Activated CD8-positive, alpha-beta memory T cell treated with anti-CD3 and anti-CD28 coated beads for 48 hours (primary cell): ENCODE results near the gene ADRM1.

Source experiments
- DNase-seq, 3 experiments: peaks; one replicate each; pipeline ENCODE4 v3.0.0-alpha.2; 2020; ENCODE audit warnings: low read depth in 2 of 3, low spot score in 2 of 3

ADRM1 gene

DNA sequence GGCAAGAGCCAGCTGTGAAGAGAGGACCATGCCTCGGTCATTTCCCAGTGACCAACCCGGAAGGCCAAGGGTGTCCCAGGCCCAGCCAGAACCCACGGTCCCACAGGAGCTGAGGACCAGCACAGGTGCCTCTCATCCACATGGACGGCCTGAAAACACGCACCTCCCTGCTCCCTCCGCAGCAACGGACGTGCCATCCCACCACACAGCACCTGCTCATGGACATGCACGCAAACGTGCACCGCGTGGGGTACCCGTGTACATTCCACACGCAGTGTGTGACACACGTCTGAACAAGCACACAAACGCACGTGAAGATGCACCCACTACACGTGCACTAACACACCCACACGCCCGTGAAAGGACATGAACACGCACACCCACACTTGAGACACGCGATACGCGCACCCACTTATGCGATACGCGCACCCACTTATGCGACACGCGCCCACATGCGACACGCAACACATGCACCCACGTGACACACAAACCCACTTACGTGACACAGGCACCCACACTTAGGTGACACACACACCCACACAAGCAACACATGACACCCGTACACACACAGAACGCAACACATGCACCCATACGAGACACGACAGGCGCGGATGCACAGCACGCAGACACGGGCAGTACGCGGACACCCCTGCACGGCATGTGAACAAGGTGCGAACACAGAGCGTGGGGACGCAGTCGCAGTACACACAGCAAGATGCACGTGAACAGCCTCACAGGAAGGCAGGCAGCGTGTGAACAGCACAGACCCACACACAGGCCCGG, 34.2 kb downstream of the ADRM1 start:
- DNase-seq: no peak

DNA sequence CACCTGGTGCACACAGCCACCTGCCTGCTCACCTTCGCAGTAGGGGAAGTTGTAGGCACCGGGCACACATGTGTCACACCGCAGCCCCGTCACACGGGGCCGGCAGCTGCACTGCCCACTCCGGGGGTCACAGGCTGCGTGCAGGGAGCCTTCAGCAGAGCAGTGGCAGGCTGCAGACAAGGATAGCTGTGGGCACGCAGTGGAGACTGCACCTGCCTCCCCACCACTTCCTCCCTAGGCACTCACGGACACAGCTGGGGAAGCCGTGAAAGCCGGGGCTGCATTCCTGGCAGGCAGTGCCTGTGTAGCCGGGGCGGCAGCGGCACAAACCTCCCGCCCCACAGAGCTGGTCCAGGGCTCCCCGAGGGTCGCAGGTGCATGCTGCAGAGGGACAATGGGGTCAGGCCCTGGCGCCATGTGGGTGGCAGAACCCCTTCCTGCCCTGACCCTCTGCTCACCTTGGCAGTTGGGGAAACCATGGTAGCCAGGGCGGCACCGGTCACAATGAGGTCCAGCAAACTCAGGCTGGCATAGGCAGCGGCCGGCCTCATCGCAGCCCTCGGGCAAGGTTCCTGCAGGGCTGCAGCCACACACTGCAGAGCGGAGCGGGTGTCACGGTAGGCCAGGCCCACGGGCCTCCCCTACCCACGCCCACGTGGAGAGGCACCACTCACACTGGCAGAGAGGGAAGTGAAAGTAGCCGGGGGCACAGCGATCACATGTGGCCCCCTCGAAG, 34.9 kb downstream of the ADRM1 start:
- DNase-seq: no peak

DNA sequence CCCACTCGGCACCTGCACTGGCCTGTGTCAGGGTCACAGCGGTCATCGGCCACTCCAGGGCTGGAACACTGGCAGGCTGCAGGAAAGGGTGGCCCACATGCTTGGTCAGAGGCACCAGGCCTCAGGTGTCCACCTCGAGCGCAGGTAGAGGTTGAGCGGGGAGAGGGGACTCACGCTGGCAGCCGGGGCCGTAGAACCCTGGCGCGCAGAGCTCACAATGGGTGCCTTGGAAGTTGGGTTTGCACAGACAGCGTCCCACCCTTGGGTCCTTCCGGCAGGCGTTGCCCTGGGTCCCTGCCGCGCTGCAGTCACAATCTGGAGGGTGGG, 35.5 kb downstream of the ADRM1 start:
- DNase-seq: no peak

DNA sequence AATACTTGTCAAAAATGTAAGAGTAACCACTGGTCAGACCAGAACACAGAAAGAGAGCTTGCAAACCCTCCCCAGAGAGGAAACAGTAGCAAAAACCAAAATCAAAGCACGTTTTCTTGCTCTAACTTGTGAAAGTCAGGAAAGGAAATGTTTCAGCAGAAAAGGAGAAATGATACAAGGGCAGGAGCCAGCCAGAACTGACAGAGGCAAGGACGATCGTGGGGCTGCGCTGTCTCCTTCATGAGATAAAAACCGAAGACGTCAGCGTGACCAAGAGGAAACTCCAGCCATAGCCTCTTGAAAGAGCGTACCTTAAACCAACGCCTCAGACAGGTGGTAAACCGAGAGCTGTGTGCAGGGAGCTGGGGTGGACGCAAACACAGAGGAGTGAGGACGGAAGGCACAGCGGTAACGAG, 36.9 kb downstream of the ADRM1 start:
- DNase-seq: no peak

DNA sequence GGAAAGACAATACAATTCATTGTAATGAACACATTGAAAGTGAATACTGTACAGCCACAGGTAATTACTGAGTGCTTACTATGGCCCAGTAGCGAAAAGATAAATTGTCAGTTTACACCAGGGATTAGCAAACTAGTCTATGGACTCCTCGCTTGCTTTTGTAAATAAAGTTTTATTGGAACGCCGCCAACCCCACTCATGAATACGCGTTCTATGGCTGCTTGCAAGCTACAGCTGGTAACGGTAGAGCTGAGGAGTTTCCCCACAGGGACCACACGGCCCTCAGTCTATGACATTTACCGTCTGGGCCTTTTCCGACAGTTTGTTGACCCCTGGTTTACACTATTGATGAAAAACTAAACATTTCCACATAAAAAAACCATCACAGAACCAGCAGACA, 40.1 kb downstream of the ADRM1 start:
- no peak for DNase-seq

DNA sequence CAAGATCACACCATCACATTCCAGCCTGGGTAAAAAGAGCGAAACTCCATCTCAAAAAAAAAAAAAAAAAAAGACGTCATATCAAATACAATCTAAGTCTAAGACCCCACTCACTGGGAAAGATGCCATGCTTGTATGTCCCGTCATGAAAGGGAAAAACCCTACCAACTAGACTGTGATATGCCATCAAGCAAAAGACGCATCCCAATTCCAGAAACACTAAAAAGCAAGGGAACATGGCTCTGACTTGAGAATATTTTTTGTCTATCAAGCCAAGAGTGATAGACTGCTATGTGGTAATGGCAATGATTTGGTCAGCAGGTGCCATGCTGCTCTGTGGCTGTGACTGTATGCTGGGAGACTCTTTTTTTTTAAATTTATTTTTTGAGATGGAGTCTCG, 41.3 kb downstream of the ADRM1 start:
- no peak for DNase-seq

DNA sequence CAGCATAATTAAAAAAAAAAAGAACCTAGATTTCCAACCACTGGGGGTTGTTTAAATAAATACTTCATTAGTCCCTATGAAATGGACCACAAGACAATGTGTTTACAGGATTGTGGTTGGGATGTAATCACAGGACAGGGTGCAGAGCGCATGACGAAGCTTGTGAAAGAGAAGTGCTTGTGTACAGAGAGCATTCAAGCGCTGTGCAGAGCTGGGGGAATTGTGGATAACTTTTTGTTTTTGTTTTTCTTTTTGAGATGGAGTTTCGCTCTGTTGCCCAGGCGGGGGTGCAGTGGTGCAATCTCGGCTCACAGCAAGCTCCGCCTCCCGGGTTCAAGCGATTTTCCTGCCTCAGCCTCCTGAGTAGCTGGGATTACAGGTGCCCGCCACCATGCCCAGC, 42.0 kb downstream of the ADRM1 start:
- DNase-seq: no peak

DNA sequence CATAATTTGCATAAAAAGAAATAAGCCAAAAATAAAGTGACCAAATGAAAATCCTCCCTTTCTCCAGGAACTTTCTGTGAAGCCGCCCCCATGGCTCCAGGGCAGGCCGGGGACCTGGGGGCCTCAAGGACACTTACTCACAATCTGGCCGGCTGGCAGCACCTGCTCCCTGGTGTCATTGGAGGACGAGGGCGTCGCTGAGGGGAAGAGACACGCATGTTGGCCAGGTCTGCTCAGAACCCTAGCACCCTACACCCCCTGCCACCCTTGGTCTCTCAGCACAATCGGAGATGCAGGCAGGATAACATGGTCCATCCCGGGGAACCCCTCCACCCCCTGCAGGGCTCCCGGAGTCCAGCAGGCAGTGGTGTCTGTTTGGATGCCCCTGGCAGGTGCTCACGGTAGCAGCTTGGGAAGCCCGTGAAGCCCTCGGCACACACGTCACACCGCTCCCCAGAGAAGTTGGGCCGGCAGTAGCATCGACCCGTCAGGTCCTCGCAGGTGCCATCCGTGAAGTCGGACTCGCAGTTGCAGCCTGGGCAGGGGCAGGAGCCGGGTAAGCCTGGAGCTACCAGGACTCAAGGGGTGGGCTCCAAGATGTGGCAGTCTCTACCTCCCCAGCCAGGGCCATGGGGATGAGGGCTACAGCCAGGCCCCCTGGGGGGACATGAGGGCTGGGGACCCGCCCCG, 43.0 kb downstream of the ADRM1 start:
- DNase-seq: no peak

DNA sequence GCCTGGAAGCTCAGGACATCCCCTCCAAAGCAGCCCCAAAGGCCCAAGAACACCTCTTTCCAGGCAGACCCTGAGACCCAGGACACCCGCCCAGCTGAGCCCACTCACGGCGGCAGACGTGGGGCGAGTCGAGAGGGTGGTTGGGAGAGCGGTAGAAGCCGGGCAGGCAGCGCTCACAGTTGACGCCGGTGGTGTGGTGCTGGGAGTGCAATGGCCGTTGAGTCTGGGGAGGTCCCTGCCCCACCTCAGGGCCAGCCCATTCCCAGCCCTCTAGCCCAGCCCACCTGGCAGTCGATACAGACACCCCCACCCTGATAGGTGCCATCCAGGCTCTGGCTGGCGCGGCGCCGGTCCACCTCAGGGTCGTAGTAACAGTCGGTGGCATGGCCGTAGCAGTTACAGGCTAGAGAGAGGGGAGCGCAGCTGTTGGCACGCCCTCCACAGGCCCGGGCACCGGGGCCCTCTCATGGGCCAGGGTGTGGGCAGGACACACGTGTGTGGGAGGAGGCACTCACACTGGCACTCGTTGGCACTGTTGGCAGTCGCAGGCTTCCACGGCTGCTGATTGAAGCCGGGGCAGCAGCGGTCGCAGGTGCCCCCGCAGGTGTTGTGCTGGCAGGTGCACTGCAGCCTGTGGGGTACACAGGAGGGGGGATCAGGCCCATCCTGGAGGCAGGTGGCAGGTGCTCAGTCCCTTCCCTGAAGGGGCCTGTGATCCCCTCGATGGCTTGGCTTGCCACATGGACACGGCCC, 43.8 kb downstream of the ADRM1 start:
- DNase-seq: no peak

DNA sequence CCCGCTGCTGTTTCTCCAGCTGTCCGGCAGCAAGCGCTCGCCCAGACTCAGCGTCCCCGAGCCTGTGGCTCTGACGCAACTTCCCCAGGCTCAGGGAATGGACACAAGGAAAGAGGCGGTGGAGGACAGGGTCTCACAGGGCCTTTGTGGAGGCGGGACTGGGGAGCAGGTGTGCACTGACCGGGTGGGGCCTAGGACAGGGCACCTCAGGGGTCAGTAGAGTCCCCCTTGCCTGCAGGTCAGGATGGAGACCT, 44.3 kb downstream of the ADRM1 start:
- DNase-seq: no peak

DNA sequence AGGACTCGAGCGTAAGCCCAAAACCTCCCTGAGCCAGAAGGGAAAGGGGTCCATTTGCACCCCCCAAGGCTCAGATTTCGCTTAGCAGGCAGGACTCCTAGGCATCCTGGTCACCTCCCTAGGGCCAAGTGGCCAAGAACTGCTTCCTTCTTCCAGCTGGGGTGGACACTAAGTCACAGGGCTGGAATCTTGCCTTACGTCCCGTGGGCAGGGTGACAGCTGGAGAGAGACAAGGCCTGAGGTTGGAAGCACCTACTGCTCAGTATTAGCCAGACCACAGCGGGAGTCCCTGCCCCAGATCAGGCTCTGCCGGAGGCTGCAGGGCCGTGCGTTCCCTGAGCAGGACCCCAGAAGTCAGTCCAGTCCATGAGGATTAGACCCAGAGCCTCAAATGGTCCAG, 44.6 kb downstream of the ADRM1 start:
- no peak for DNase-seq

DNA sequence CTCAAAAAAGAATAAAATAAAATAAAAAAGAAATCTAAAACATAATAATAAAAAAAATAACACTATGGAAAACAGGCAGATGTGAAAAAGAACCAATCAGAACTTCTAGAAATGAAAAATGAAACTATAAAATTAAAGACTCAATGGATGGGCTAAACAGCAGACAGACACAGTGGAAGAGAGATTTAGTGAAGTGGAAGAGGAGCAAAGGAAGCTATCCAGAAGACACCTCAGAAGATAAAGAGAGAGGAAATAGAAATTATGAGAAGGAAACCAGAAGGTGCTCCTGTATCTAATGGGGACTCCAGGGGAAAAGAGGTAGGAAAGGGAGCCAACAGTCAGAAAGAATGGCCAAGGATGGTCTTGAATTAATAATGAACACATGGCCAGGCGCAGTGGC, 45.8 kb downstream of the ADRM1 start:
- no peak for DNase-seq

DNA sequence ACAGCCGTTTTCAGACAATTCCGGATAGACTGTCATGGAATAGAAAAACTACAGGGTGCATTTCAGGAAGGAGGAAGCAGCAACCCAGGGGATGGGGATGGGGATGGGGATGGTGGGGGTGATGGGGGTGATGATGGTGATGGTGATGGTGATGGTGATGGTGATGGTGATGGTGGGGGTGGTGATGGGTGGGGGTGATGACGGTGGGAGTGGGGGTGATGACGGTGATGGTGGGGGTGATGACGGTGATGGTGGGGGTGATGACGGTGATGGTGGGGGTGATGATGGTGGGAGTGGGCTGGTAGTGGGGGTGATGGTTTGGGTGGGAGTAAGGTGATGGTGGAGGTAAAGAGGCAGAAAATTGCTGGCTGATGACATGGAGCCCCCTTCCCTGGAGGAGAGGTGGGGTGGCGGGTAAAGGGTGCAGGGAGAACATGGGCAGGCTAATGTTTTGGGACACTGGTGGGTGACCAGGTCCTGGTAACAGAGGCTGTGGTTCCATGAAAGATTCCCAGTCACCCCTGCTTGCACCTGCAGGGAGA, 46.8 kb downstream of the ADRM1 start:
- DNase-seq: no peak

DNA sequence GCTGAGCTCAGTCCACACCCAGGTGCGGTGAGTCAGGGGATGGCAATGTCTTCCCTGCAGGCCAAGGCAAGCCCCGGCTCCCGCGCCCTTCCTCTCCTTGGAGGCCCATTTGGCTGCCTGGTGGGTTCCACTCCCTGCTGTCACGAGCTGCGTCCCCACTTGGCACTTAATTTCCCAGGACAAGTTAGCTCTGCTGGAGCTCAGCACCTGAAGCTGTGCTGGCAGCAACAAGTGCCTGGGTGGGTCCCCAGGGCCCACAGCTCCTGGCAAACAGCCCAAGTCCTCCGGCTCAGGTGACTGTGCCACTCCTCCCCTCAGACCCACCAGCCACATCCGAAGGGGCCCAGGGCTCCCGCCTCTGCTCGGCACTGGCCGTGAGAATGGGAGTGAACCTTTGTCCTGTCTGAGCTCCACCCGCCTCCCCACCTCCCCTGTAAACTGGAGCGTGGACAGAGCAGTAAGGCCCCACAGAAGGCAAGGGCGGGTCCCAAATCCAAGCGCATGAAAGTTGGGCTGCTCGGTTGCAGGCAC, 47.4 kb downstream of the ADRM1 start:
- no peak for DNase-seq

DNA sequence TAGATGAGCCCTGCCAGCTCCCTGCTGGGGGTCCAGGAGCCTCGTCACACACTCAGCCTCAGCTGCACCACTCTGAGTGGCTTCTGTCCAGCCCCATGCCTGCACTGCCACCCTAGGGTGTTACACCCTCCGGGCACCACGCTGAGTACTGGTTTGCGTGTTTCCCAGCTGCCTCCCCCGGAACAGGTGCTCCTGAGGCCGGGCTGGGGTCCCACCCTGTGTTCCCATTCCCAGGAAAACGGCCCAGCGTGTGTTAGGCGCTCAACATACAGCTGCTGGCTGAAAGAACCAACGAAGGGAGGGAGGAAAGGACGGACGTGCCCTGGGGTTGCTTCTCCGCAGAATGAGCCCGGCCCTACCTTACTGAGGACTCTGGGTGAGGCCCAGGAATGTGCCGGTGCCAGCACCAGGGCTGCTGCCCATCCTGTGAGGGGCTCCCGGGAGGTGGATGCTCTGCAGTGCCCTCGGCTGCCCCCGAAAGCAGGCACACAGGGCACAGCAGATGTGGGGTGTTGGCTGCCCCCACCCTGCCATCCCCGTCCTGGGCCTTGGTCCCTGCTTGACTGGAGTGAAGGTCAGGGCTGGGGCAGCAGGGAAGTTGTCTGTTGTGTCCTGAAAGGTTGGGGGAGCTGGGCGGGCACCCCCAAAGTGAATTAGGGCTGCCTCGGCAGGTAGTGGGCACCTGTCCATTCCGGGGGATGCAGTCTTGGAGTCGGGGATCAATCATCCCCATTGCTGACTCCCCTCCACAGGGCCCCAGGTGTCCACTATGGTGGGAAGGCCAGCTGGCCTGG, 48.0 kb downstream of the ADRM1 start:
- no peak for DNase-seq

DNA sequence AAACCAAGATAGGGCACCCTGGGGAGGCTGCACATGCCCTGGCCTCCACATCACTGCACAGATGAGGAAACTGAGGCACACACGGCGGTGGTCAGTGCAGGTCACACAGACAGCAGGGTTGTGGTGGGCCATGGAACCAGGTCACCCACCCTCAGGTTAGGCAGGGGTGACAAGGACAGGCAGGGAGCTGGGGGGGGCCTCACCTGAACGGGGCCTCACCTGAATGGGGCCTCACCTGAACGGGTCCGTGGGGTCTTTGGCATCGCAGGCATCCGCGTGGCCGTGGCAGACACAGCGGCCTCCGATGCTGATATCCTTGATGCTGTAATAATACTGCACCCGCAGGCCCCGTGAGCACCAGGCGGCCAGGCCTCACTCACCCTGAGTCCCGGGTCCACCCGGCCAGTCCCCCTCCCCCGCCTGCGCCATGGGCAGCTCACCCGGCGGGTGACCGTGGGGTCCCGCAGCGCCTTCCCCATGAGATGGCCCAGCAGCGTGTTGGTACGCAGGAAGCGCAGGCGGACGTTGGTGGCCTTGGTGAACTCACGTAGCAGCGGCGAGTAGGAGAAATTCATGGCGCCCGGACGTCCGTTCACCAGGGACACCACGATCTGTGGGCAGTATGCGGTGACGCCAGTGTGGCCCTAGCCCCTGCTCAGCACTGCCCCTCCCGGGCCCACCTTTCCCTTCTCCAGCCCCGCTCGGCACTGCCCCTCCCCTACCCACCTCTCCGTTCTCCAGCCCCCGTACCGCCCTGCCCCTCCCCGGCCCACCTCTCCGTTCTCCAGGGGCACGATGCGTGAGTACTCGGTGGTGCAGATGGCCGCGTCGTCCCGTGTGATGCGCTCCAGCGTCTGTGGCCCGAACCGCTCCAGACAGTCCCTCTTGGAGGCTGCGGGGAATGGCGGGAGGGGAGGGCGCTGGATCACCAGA, 48.9 kb downstream of the ADRM1 start:
- no peak for DNase-seq

DNA sequence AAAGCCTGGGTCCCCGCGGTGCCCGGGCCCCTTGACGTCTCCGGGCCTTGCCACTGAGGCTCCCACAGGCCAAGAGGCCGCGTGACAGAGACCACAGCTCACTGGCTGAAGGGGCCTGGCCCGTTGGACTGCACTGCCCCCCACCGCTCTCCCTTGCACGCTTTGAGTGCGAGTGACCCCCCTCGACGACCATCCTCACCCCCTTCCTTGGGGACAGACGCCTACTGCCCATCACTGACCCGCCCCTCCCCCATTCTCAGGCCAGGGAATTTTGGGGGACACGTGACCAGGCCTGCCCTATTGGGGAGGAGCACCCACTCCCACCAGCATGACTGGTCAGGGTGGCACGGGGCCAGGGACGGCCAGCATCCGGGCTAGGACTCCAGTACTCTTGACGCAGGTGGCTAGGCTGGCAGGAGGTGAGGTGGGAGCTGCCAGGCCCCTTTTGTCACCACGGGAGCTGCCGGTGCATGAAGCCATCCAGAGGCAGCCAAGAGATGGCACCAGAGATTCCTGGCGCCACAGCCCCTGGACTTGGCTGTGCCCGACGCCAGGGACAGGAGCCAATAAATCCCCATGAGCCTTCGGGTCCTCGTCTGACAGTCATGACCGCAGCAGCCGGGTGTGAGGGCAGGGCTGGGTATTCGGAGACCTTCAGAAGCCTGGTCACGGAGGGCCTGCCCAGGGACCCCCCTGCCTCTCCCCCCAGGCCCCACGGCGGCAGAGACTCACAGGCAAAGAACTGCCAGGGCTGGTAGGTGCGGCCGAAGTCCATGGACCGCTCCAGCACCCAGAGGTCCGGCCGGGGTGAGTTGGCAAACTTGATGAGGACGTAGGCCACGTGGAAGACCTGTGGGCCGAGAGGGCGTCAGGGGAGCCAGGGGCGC, 49.8 kb downstream of the ADRM1 start:
- DNase-seq: no peak

DNA sequence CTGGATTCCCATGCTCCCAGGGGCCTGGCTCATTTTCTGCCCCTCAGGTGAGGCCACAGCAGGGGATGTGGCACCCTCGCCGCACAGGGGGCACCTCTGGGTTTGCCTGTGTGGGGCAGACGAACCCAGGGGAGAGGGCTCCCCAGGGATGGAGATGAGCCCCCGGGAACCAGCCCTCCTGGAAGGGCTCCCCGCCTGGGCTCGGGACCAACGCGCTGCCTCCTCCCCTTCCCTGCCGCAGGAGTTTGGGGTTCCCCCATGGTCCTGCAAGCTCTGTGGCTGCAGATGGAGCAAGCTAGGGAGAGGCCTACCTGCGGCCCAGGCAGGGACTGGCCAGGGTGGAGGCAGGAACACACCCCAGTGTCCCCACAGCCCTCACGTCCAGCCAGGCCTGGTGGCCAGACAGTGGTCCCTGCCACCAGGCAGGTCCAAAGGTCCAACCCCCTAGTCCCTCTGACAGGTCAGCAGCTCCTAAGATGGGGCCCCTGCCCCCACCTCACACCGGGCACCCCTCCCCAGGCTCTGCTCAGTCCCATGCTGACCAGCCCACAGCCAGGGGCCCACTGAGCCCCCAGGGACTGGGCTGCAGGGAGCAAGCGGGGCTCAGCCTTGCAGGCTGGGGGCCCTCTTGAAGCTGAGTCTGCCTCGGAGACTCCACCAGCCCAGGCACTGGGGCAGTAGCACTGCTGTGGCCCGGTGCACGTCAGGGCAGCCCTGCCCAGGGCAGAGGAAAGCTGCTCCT, 50.7 kb downstream of the ADRM1 start:
- no peak for DNase-seq
